IMR-90 (cell line): ENCODE measurements around the gene CACYBP. TPM values are rescaled to one million over a fixed set of nuclear protein-coding genes. Genes with fewer than 3 reads are reported as not detected.

Experiments
- ATAC-seq: fragments of 200-7000 bp; cut with Tn5 transposase; 2 replicates; pipeline ENCODE4 v1.9.1; 2020; ENCODE audit warnings: low read depth, mild to moderate bottlenecking, moderate library complexity
- BruUV-seq: library from RNA; stranded (reverse); fragments of 400-500 nt; replicated peaks from 2 replicates; lab custom pipeline; 2021; lab: Mats Ljungman, UMichigan
- CTCF ChIA-PET: fragments of 300-600 bp; formaldehyde crosslinking; extraction: SDS; loops from one replicate; lab custom pipeline; 2021; ENCODE audit warnings: antibody characterized with exemption; lab: Yijun Ruan, JAX
- POLR2A ChIA-PET: fragments of 300-600 bp; sonication (Branson Sonifier 250); formaldehyde crosslinking; loops from one replicate; lab custom pipeline; 2022; ENCODE audit warnings: antibody characterized with exemption; ENCODE audit not compliant: unreplicated experiment; lab: Charles Lee
- DNase-seq: peaks from one replicate; pipeline ENCODE4 v3.0.0; 2013
- H2AFZ ChIP-seq: replicated peaks from 2 replicates; pipeline ENCODE3; 2013; ENCODE audit warnings: low read length, mild to moderate bottlenecking; ENCODE audit not compliant: poor library complexity
- H2AK5ac ChIP-seq: 2 replicates; pipeline ENCODE4 v1.6.1; 2013; ENCODE audit warnings: low read depth, low read length, inconsistent platforms
- H2AK9ac ChIP-seq: replicated peaks from 2 replicates; pipeline ENCODE3; 2013; ENCODE audit warnings: mild to moderate bottlenecking, low read depth, low read length, moderate library complexity; ENCODE audit not compliant: poor library complexity
- H2BK120ac ChIP-seq: 2 replicates; pipeline ENCODE4 v1.6.1; 2013; ENCODE audit warnings: low read depth, low read length, inconsistent platforms
- H2BK15ac ChIP-seq: 3 replicates; pipeline ENCODE4 v1.6.1; 2013; ENCODE audit warnings: low read depth, low read length, inconsistent platforms
- H2BK20ac ChIP-seq: 2 replicates; pipeline ENCODE4 v1.6.1; 2013; ENCODE audit warnings: low read depth, mild to moderate bottlenecking, inconsistent platforms, low read length, moderate library complexity
- H2BK5ac ChIP-seq: 2 replicates; pipeline ENCODE4 v1.6.1; 2013; ENCODE audit warnings: mild to moderate bottlenecking, low read depth, low read length, inconsistent platforms; ENCODE audit not compliant: poor library complexity, severe bottlenecking
- H3K14ac ChIP-seq: replicated peaks from 2 replicates; pipeline ENCODE4 v1.6.1; 2013; ENCODE audit warnings: low read depth, low read length, inconsistent platforms
- H3K18ac ChIP-seq: 2 replicates; pipeline ENCODE4 v1.6.1; 2013; ENCODE audit warnings: low read depth, low read length, control low read depth
- H3K23ac ChIP-seq: 2 replicates; pipeline ENCODE4 v1.6.1; 2013; ENCODE audit warnings: low read depth, low read length, inconsistent platforms
- H3K27ac ChIP-seq: 2 replicates; pipeline ENCODE4 v1.5.1; 2013; ENCODE audit warnings: mild to moderate bottlenecking, control low read depth, low read length; ENCODE audit not compliant: insufficient read depth
- H3K27me3 ChIP-seq: 2 replicates; pipeline ENCODE4 v1.6.1; 2013; ENCODE audit warnings: low read length; ENCODE audit not compliant: control insufficient read depth, insufficient read depth
- H3K36me3 ChIP-seq: 2 replicates; pipeline ENCODE4 v1.6.1; 2013; ENCODE audit warnings: low read length, mixed read lengths; ENCODE audit not compliant: control insufficient read depth, insufficient read depth
- H3K4ac ChIP-seq: 2 replicates; pipeline ENCODE4 v1.6.1; 2013; ENCODE audit warnings: low read depth, low read length, inconsistent platforms
- H3K4me1 ChIP-seq: 2 replicates; pipeline ENCODE4 v1.6.1; 2013; ENCODE audit warnings: low read length, mixed read lengths; ENCODE audit not compliant: control insufficient read depth, insufficient read depth
- H3K4me2 ChIP-seq: 2 replicates; pipeline ENCODE4 v1.6.1; 2013; ENCODE audit warnings: low read depth, mild to moderate bottlenecking, control low read depth, low read length, moderate library complexity
- H3K4me3 ChIP-seq: 2 replicates; pipeline ENCODE4 v1.5.1; 2013; ENCODE audit warnings: low read depth, mild to moderate bottlenecking, control low read depth, low read length, moderate library complexity; ENCODE audit not compliant: insufficient read depth
- H3K56ac ChIP-seq: 2 replicates; pipeline ENCODE4 v1.6.1; 2013; ENCODE audit warnings: low read length, inconsistent platforms; ENCODE audit not compliant: insufficient read depth; ENCODE audit errors: extremely low read depth
- H3K79me1 ChIP-seq, 2 experiments: 2 replicates each; pipeline ENCODE4 v1.6.1; 2013; ENCODE audit warnings: low read length in 2 of 2, inconsistent platforms in 1 of 2, low read depth in 1 of 2
- H3K9ac ChIP-seq: 2 replicates; pipeline ENCODE4 v1.6.1; 2013; ENCODE audit warnings: low read depth, low read length, control low read depth
- H3K9me1 ChIP-seq: 2 replicates; pipeline ENCODE4 v1.6.1; 2013; ENCODE audit warnings: low read length, inconsistent platforms; ENCODE audit not compliant: insufficient read depth
- H3K9me3 ChIP-seq: 2 replicates; pipeline ENCODE4 v1.6.1; 2013; ENCODE audit warnings: low read length; ENCODE audit not compliant: control insufficient read depth, insufficient read depth
- H4K20me1 ChIP-seq: 2 replicates; pipeline ENCODE4 v1.6.1; 2013; ENCODE audit warnings: low read length, inconsistent platforms; ENCODE audit not compliant: insufficient read depth
- H4K5ac ChIP-seq: 2 replicates; pipeline ENCODE4 v1.6.1; 2013; ENCODE audit warnings: mild to moderate bottlenecking, low read depth, low read length, control low read depth
- H4K8ac ChIP-seq, 2 experiments: 2 replicates each; pipeline ENCODE4 v1.6.1; 2013; ENCODE audit warnings: low read depth in 2 of 2, low read length in 2 of 2, control low read depth in 1 of 2, inconsistent platforms in 1 of 2
- H4K91ac ChIP-seq: 2 replicates; pipeline ENCODE4 v1.6.1; 2013; ENCODE audit warnings: low read depth, low read length, inconsistent platforms; ENCODE audit not compliant: insufficient read depth
- BHLHE40 ChIP-seq: fragments of 150-350 bp; IDR thresholded peaks from 2 replicates; pipeline ENCODE4 v1.6.1; 2016; ENCODE audit warnings: mild to moderate bottlenecking, low read depth, low read length
- RCOR1 ChIP-seq: IDR thresholded peaks from 2 replicates; pipeline ENCODE4 v1.6.1; 2012; ENCODE audit warnings: mild to moderate bottlenecking, low read length, improper control_type of control experiment; ENCODE audit not compliant: insufficient replicate concordance
- WGBS, 2 experiments: methylation state at CpG; one replicate each; pipeline versions ENCODE4 v1.1.5 to v1.1.7; 2013; ENCODE audit warnings: missing lambda C conversion rate in 2 of 2; ENCODE audit not compliant: insufficient read length in 1 of 2; ENCODE audit errors: extremely low coverage in 2 of 2; 5-methylcytosine and 5-hydroxymethylcytosine counted together
- dilution Hi-C: fragments of 300-500 bp; cut with HindIII; formaldehyde crosslinking; loops from one replicate; pipeline ENCODE4 v1.14.3; 2018; ENCODE audit warnings: low sequenced_read_pairs; ENCODE audit not compliant: unreplicated experiment
- in situ Hi-C: fragments of 300-500 bp; cut with MboI; formaldehyde crosslinking; loops from 3 replicates; pipeline ENCODE4 v1.14.3; 2019; ENCODE audit warnings: low sequenced_read_pairs, inconsistent platforms, mixed read lengths
- intact Hi-C: fragments of 100-400 bp; cut with micrococcal nuclease; formaldehyde crosslinking; loops from 2 replicates; pipeline ENCODE4 v1.10.0; 2022
- polyA plus RNA-seq, 3 experiments: library from polyadenylated mRNA; depleted of rRNA; stranded (reverse); fragments of >200 nt; gene quantifications; 2 replicates each; pipeline ENCODE4 v1.2.3, GENCODE V29; 2012; ENCODE audit warnings: low replicate concordance in 1 of 3
- total RNA-seq: library from RNA; depleted of rRNA; stranded (reverse); fragments of >200 nt; gene quantifications from 2 replicates; pipeline ENCODE4 v1.2.3, GENCODE V29; 2012

The CACYBP gene
- total and polyA plus RNA-seq, 2 of the 4 experiments (the other 2 are of a cell fraction): 61.8 to 62.8 TPM

- Histone ChIP-seq H2AK9ac (no peak overlapping the region), H3K27ac (no peak overlapping the region), H3K4me1 (no peaks in the 10 kb centered on the region), H3K18ac (no peak overlapping the region), H3K9ac (no peak overlapping the region), H3K14ac (no peak overlapping the region), H4K5ac (no peak overlapping the region), H3K56ac (no peak overlapping the region), H3K23ac (no peak overlapping the region), H4K8ac (no peak overlapping the region), H3K4me3 (no peak overlapping the region), H3K9me3 (no peaks in the 10 kb centered on the region), H4K20me1 (no peaks in the 10 kb centered on the region), H3K9me1 (no peaks in the 10 kb centered on the region), H3K4ac (no peak overlapping the region), H2AK5ac (no peak overlapping the region), H2BK20ac (no peak overlapping the region), H3K79me1 (no peaks in the 10 kb centered on the region), H3K27me3 (no peaks in the 10 kb centered on the region), H2BK120ac (no peak overlapping the region), H4K91ac (no peak overlapping the region), H2BK15ac (no peak overlapping the region), H3K36me3 (no peaks in the 10 kb centered on the region), H3K4me2 (no peak overlapping the region), H2AFZ (no peak overlapping the region), H2BK5ac (no peak overlapping the region)
- dilution Hi-C loops: no loop called here
- in situ Hi-C loops: no loop called here
- POLR2A ChIA-PET: no interaction called here
- DNase-seq: no peak
- CTCF ChIA-PET: interaction anchor here (0.6 kb wide), 1 partner anchor 11 kb away, joined by 4 read pairs; no protein-coding TSS in a partner anchor
- ATAC-seq: no peak
- no TSS peak for BruUV-seq
- WGBS, 2 experiments: no CpG with 5 or more reads among the region's 2 CpGs
- TF ChIP-seq RCOR1 (no peak), BHLHE40 (no peak)
- intact Hi-C loops: no loop called here
Observed at GRCh38 chr1:175050992-175051391, 51.2 kb downstream of the CACYBP start.
